HFF-Myc (cell line): Measurements from ENCODE around the gene PROX2.

Source experiments
- DNase-seq: peaks from one replicate; pipeline ENCODE4 v3.0.0-alpha.2; 2011; ENCODE audit warnings: low read depth; ENCODE audit errors: extremely low read depth
- H3K4me3 ChIP-seq: replicated peaks from 2 replicates; pipeline ENCODE4 v1.5.1; 2011; ENCODE audit warnings: low read depth, mild to moderate bottlenecking, control low read depth, low read length
- TF ChIP-seq, protein P1 (sequence below): IDR thresholded peaks from 2 replicates; pipeline ENCODE4 v1.5.1; 2012; ENCODE audit warnings: mild to moderate bottlenecking, low read depth, low read length, control low read depth; ENCODE audit errors: missing control alignments

The PROX2 gene

DNA sequence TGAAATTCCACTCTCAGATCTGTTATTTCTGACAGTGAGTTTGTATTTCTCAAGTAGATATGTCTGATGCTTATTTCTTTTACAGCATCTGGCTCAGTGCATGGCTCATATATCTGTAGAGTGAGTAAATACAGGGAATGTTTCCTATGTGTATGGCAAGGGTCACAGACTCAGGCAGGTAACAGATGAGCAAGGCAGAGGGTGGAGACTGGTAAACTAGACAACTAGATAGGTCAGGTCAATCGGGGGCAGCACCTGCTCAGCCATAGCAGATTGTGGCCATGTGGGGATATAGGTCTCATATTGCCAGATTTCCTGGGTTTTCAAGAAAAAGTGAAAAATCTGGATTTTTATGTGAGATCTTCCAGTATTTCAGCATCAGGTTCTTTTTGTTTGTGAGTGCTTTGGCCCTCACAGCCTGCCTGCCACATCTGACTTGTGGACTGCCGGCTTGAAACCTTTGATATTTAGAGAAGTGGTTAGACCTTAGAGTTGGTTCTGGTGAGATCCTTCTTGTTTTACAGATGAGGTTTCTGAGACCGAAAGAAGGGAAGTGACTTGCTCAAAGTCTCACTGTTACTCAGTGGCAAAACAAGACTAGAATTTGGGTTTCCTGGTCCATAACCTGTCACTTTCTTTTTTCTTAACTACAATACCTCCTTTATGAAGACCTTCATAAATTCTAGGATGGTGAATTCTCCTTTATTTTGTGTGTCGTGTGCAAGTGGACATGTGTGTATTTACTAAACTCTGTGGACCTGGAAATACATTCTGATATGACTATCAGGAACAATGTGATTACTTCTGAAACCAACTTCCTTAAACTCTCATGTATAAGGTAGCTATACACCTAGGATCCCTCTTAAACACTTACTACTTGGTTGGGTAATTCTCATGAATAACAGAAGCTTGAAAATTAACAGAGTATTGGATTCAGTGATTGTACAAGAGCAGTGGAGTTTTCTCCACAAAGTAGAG is 34.4 kb downstream of the PROX2 start:
- no peak for DNase-seq
- no peak overlapping the region for H3K4me3 ChIP-seq
- TF ChIP-seq, protein P1, sequence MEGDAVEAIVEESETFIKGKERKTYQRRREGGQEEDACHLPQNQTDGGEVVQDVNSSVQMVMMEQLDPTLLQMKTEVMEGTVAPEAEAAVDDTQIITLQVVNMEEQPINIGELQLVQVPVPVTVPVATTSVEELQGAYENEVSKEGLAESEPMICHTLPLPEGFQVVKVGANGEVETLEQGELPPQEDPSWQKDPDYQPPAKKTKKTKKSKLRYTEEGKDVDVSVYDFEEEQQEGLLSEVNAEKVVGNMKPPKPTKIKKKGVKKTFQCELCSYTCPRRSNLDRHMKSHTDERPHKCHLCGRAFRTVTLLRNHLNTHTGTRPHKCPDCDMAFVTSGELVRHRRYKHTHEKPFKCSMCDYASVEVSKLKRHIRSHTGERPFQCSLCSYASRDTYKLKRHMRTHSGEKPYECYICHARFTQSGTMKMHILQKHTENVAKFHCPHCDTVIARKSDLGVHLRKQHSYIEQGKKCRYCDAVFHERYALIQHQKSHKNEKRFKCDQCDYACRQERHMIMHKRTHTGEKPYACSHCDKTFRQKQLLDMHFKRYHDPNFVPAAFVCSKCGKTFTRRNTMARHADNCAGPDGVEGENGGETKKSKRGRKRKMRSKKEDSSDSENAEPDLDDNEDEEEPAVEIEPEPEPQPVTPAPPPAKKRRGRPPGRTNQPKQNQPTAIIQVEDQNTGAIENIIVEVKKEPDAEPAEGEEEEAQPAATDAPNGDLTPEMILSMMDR = no peak

DNA sequence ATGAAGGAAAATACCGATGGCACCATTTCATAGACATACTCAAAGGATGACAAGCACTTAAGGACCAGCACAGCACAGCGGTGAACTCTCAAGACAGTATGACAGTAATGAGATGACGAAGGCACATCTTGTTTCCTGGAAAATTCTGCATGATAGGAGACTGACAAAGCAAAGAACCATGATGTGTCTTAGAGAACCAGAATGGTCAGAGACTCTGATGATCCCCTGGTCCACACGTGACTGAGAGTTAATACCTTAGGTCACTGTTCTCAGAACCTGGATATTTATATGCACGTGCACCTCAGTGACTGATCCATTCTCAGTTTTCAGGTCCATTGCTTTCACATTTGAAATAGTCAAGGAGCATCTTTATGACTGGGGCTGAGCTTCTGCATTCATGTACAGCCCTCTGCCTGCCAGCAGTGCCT is 35.3 kb downstream of the PROX2 start:
- no peak overlapping the region for H3K4me3 ChIP-seq
- TF ChIP-seq, protein P1 = no peak
- no peak for DNase-seq

DNA sequence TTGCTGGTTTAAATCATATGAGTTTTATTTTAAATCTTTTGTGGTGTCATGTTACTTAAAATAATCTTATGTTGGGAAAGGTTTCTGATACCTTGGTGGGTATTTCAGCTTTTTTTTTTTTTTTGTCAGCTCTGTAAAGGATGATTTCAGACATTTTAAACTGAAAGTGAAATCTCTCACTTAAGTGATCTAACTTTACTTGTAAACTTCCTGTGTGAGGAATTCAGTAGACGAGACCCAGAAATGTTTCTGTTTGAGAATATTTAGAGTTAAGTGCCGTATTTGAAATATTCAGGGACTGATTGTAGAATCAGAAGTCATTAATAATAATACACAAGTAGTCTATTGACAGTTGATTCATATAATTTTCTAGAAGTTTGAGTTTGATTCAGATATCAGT is 37.8 kb downstream of the PROX2 start:
- TF ChIP-seq, protein P1 = no peak
- no peak overlapping the region for H3K4me3 ChIP-seq
- DNase-seq = no peak

DNA sequence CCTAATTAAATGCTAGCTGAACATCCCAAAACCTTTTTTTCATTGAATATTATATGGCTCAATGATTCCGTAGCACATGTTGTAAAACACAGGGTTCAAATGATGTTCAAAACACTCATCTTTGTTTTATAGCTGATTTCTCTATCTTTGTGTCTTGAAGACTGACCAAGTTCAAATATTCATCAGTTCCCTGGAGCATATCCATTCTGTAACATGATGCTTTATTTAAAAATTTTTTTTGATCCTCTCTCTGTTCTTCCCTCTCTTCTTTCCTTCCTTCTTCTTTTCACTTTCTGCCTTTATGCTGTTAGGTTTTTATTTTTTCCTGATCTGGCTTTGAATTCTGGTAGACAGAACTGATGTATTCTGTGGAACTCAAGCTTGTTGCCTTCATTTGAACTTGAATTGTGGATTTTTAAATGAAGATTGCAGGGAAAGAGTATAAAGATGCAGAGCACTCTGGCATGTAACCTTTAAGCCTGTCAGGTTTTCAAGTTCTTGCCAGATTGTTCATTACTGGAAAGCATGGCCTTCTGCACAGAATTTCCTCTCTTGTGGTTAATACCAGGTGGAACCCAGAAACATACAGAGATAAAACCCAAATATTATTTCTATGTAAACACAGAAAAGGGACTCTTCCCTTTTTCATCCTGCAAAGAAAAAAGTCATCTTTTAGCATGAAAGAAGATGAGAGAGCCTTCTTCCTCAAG is 39.5 kb downstream of the PROX2 start:
- no peak overlapping the region for H3K4me3 ChIP-seq
- no peak for DNase-seq
- TF ChIP-seq, protein P1 = no peak

DNA sequence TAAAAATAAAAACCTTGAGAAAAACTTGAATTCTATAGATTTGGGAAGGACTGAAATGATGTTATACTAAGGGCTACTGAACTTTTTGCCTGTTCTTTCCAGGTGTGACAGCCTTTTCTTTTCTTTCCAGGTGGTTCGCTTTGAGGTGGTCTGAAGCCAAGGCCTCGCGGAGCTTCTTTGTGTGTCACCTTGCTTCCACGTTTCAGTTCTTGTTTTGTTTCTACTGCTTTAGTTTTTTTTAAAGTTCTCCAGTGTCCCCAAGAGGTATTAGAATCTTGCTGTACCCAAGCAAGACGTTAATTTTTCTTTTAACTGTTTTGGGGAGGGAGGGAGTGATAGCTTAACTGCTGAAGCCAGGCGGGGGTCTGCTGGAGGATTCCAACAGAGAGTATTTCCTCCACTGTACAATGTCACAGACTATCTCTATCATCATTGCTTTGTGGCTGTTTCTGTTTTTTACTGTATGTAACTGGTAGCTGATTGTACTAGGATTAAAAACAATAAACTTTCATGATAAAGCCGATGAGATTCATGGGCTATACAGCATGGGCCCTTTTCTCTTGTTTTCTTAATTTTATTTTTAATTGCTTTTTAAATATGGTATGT is 40.2 kb downstream of the PROX2 start:
- TF ChIP-seq, protein P1 = no peak
- DNase-seq = no peak
- no peak overlapping the region for H3K4me3 ChIP-seq

DNA sequence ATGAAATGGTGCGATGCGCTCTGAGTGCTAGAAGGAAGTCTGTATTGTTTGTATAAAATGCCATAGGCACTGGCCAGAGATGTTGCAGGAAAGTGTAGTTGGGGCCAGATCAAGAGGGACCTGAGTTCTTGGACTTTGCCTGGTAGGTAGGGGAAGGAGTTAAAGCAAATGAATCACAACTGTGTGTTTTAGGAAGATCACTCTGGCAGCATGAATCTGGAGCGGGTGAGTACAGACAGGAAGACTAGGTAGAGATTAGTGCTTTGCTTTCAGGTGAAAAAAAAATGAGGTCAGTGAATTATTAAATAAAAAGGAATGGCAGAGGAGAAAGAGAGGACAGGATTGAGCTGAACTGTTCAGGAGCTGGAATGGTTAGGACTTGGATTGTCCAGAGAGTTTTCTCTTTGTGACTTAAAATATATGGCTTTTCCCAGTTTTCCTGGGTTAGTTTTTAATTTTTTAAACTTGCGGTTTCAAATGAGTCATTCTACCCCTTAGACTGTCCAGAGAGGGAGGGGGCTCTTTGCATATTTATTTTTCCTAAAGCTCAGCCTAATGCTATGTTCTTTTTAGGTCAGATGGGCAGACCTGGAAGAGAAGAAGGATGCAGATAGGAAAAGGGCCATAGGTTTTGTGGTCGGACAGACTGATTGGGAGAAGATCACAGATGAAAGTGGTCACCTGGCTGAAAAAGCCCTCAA is 41.1 kb downstream of the PROX2 start:
- no peak overlapping the region for H3K4me3 ChIP-seq
- DNase-seq = no peak
- TF ChIP-seq, protein P1 = no peak
